Loucy (cell line): ENCODE results near the gene SLC30A3.

Source experiments
- H2AFZ ChIP-seq: fragments of 200-600 bp; sonication (generic); 2 replicates; pipeline ENCODE4 v1.6.0; 2016; ENCODE audit warnings: antibody characterized with exemption, mild to moderate bottlenecking, low read length, moderate library complexity
- H3F3A ChIP-seq: fragments of 200-600 bp; 2 replicates; pipeline ENCODE4 v1.6.0; 2016; ENCODE audit warnings: antibody characterized with exemption, low read depth, mild to moderate bottlenecking
- H3K27me3 ChIP-seq: fragments of 200-600 bp; sonication (generic); 2 replicates; pipeline ENCODE4 v1.6.1; 2014; ENCODE audit warnings: low read length, mild to moderate bottlenecking; ENCODE audit not compliant: insufficient read depth, poor library complexity, severe bottlenecking
- H3K36me3 ChIP-seq: fragments of 200-600 bp; sonication (generic); 2 replicates; pipeline ENCODE4 v1.6.1; 2016; ENCODE audit warnings: low read length; ENCODE audit not compliant: insufficient read depth
- H3K4me1 ChIP-seq: fragments of 200-600 bp; sonication (generic); 2 replicates; pipeline ENCODE4 v1.5.1; 2014; ENCODE audit warnings: low read length, mild to moderate bottlenecking; ENCODE audit not compliant: insufficient read depth, poor library complexity, severe bottlenecking
- H3K4me2 ChIP-seq: fragments of 200-600 bp; sonication (generic); 2 replicates; pipeline ENCODE4 v1.6.0; 2014; ENCODE audit warnings: antibody characterized with exemption, low read length, low read depth, mild to moderate bottlenecking; ENCODE audit not compliant: poor library complexity, severe bottlenecking
- H3K4me3 ChIP-seq: fragments of 200-600 bp; sonication (generic); 2 replicates; pipeline ENCODE4 v1.5.1; 2014; ENCODE audit warnings: low read length, mild to moderate bottlenecking, mixed read lengths; ENCODE audit not compliant: poor library complexity, severe bottlenecking
- H3K79me2 ChIP-seq: fragments of 200-600 bp; sonication (generic); 2 replicates; pipeline ENCODE4 v1.6.1; 2014; ENCODE audit warnings: low read length; ENCODE audit not compliant: insufficient read depth
- H3K9ac ChIP-seq: fragments of 200-600 bp; sonication (generic); 2 replicates; pipeline ENCODE4 v1.6.0; 2014; ENCODE audit warnings: mild to moderate bottlenecking, low read depth, low read length, moderate library complexity; ENCODE audit not compliant: poor library complexity, severe bottlenecking
- H3K9me2 ChIP-seq: fragments of 200-600 bp; sonication (generic); replicated peaks from 2 replicates; pipeline ENCODE4 v1.6.1; 2016; ENCODE audit warnings: low read depth, low read length, mixed read lengths
- H3K9me3 ChIP-seq: fragments of 200-600 bp; sonication (generic); 2 replicates; pipeline ENCODE4 v1.6.1; 2014; ENCODE audit warnings: mild to moderate bottlenecking, antibody characterized with exemption, low read length, low read depth; ENCODE audit not compliant: insufficient read depth
- H4K20me1 ChIP-seq: fragments of 200-600 bp; sonication (generic); 2 replicates; pipeline ENCODE4 v1.6.0; 2014; ENCODE audit warnings: antibody characterized with exemption, low read length, mild to moderate bottlenecking; ENCODE audit not compliant: insufficient read depth, poor library complexity, severe bottlenecking
- CTCF ChIP-seq: fragments of 200-600 bp; sonication (generic); conservative IDR thresholded peaks from 2 replicates; pipeline ENCODE4 v1.5.1; 2014; ENCODE audit warnings: mild to moderate bottlenecking, antibody characterized with exemption, low read length
- EZH2phosphoT487 ChIP-seq: fragments of 200-600 bp; IDR thresholded peaks from 2 replicates; pipeline ENCODE4 v1.6.1; 2018; ENCODE audit warnings: antibody characterized with exemption, mild to moderate bottlenecking, moderate library complexity, borderline replicate concordance

SLC30A3 gene

GRCh38 chr2:27255187-27255586, 7.7 kb downstream of the SLC30A3 start:
- Histone ChIP-seq H3K4me2 (no peak overlapping the region), H2AFZ (no peak overlapping the region), H3K4me1 (no peaks in the 10 kb centered on the region), H3K9me3 (no peaks in the 10 kb centered on the region), H3K9ac (no peak overlapping the region), H3K36me3 (no peaks in the 10 kb centered on the region), H3K27me3 (no peaks in the 10 kb centered on the region), H4K20me1 (no peaks in the 10 kb centered on the region), H3K4me3 (no peak overlapping the region), H3K9me2 (no peaks in the 10 kb centered on the region), H3F3A (no peaks in the 10 kb centered on the region), H3K79me2 (no peaks in the 10 kb centered on the region)
- TF ChIP-seq EZH2phosphoT487 (no peak), CTCF (no peak)

- Histone ChIP-seq H3K9ac (no peak overlapping the region), H3F3A (no peaks in the 10 kb centered on the region)
These were observed 11.1 kb downstream of the SLC30A3 start for GRCh38 chr2:27251766-27252165.

GRCh38 chr2:27250652-27251379, 12.0 kb downstream of the SLC30A3 start:
- Histone ChIP-seq H3K4me2 (no peak overlapping the region), H3K9me3 (no peaks in the 10 kb centered on the region), H4K20me1 (no peaks in the 10 kb centered on the region), H3K9me2 (no peaks in the 10 kb centered on the region), H3K36me3 (no peaks in the 10 kb centered on the region), H3K79me2 (no peaks in the 10 kb centered on the region), H3K27me3 (no peaks in the 10 kb centered on the region), H3K4me1 (no peaks in the 10 kb centered on the region), H3F3A (no peaks in the 10 kb centered on the region), H2AFZ (no peak overlapping the region), H3K9ac (no peak overlapping the region), H3K4me3 (no peak overlapping the region)
- TF ChIP-seq CTCF (no peak), EZH2phosphoT487 (no peak)

More at GRCh38 chr2:27251766-27252165, 11.1 kb downstream of the SLC30A3 start:
- H3K36me3 ChIP-seq = no peaks in the 10 kb centered on the region
- TF ChIP-seq EZH2phosphoT487 (no peak), CTCF (no peak)
- no peaks in the 10 kb centered on the region for H3K4me1 ChIP-seq
- H2AFZ ChIP-seq = no peak overlapping the region
- H3K9me2 ChIP-seq = no peaks in the 10 kb centered on the region
- H3K4me2 ChIP-seq = no peak overlapping the region
- H3K79me2 ChIP-seq = no peaks in the 10 kb centered on the region
- no peaks in the 10 kb centered on the region for H4K20me1 ChIP-seq
- H3K27me3 ChIP-seq = no peaks in the 10 kb centered on the region
- no peak overlapping the region for H3K4me3 ChIP-seq
- H3K9me3 ChIP-seq = no peaks in the 10 kb centered on the region
